Measurements from ENCODE around the gene DIDO1. TPM values are rescaled to one million over a fixed set of nuclear protein-coding genes. Genes with fewer than 3 reads are reported as not detected.

Gene DIDO1
- total RNA-seq, 4 donors from 2014 or later: 68.3 to 135 (median 88.0) TPM

GRCh38 chr20:62885046-62885895 lies 41.0 kb downstream of the DIDO1 start:
- 79 to 94% methylated on average over 5 to 20 of the region's 20 CpGs for WGBS, 2 donors (ENCODE audit: low coverage in 1 of 2)
- intact Hi-C loops (cut with DNase I; ENCODE audit: low total_unique reads): no loop called here
- peaks cover 0 to 32% (median 10%) of the 10 kb centered on the region in 4 donors for H3K36me3 ChIP-seq

GRCh38 chr20:62884556-62884955 lies 41.7 kb downstream of the DIDO1 start:
- peaks cover 0 to 25% (median 6%) of the 10 kb centered on the region in 4 donors for H3K36me3 ChIP-seq
- TF ChIP-seq EP300 (IDR thresholded peaks at IDR 0.05; ENCODE audit: low read depth) (no peak), CTCF (IDR thresholded peaks at IDR 0.05) (no peak), POLR2A (IDR thresholded peaks at IDR 0.05) (no peak), POLR2AphosphoS5 (IDR thresholded peaks at IDR 0.05) (no peak)
- 81 to 93% methylated on average over 2 to 8 of the region's 8 CpGs for WGBS, 2 donors (ENCODE audit: low coverage in 1 of 2)
- in situ Hi-C loops (cut with MboI; ENCODE audit: low pct_ligation_motif_present in 1 of 4, low pct_unique_long_range_greater_than_20kb in 1 of 4, low sequenced_read_pairs in 3 of 4) (loop anchor here in 2 of 4 donors (25.0 kb wide), 1 partner anchor 128 kb away; the partner anchor contains the start of gene BHLHE23 (in 2 of the 2)), intact Hi-C loops (cut with DNase I; ENCODE audit: low total_unique reads) (no loop called here)
- H3K4me3 ChIP-seq: no peak overlapping the region
- H3K9me3 ChIP-seq: no peaks in the 10 kb centered on the region
- peaks cover 4 to 12% (median 7%) of the 10 kb centered on the region in 4 donors for H3K4me1 ChIP-seq
- no peak overlapping the region for H3K27ac ChIP-seq
- no peaks in the 10 kb centered on the region for H3K27me3 ChIP-seq
- DNase-seq: no peak

More at GRCh38 chr20:62885046-62885895, 41.0 kb downstream of the DIDO1 start:
- no peak for TF ChIP-seq POLR2A (IDR thresholded peaks at IDR 0.05)
- TF ChIP-seq CTCF (IDR thresholded peaks at IDR 0.05): no peak
- no peak for TF ChIP-seq EP300 (IDR thresholded peaks at IDR 0.05; ENCODE audit: low read depth)
- TF ChIP-seq POLR2AphosphoS5 (IDR thresholded peaks at IDR 0.05): no peak
- Histone ChIP-seq H3K27ac (peak overlapping the region in 1 of 4 donors; percentile 68), H3K27me3 (no peaks in the 10 kb centered on the region), H3K4me1 (peaks cover 4 to 12% (median 7%) of the 10 kb centered on the region in 4 donors), H3K9me3 (no peaks in the 10 kb centered on the region), H3K4me3 (no peak overlapping the region)
- DNase-seq: no peak
- in situ Hi-C loops (cut with MboI; ENCODE audit: low pct_ligation_motif_present in 1 of 4, low pct_unique_long_range_greater_than_20kb in 1 of 4, low sequenced_read_pairs in 3 of 4): loop anchor here in 2 of 4 donors (25.0 kb wide), 1 partner anchor 127 kb away; the partner anchor contains the start of gene BHLHE23 (in 2 of the 2)

- 91 to 100% methylated on average over 2 to 15 of the region's 15 CpGs for WGBS, 2 donors (ENCODE audit: low coverage in 1 of 2)
- in situ Hi-C loops (cut with MboI; ENCODE audit: low pct_ligation_motif_present in 1 of 4, low pct_unique_long_range_greater_than_20kb in 1 of 4, low sequenced_read_pairs in 3 of 4) (loop anchor here in 2 of 4 donors (25.0 kb wide), 1 partner anchor 130 kb away; the partner anchor contains the start of gene BHLHE23 (in 2 of the 2)), intact Hi-C loops (cut with DNase I; ENCODE audit: low total_unique reads) (no loop called here)
- no peak for DNase-seq
- Histone ChIP-seq H3K27me3 (no peaks in the 10 kb centered on the region), H3K4me1 (peaks cover 0 to 7% (median 4%) of the 10 kb centered on the region in 4 donors), H3K4me3 (no peak overlapping the region), H3K9me3 (no peaks in the 10 kb centered on the region), H3K27ac (no peak overlapping the region), H3K36me3 (peaks cover 0 to 13% (median 0%) of the 10 kb centered on the region in 4 donors)
- no peak for TF ChIP-seq POLR2A (IDR thresholded peaks at IDR 0.05)
- no peak for TF ChIP-seq CTCF (IDR thresholded peaks at IDR 0.05)
- no peak for TF ChIP-seq EP300 (IDR thresholded peaks at IDR 0.05; ENCODE audit: low read depth)
- TF ChIP-seq POLR2AphosphoS5 (IDR thresholded peaks at IDR 0.05): no peak
These were observed 43.9 kb downstream of the DIDO1 start for GRCh38 chr20:62882426-62882825.

GRCh38 chr20:62881662-62882395 lies 44.5 kb downstream of the DIDO1 start:
- Histone ChIP-seq H3K4me3 (no peak overlapping the region), H3K27me3 (no peaks in the 10 kb centered on the region), H3K4me1 (peaks cover 0 to 8% (median 2%) of the 10 kb centered on the region in 4 donors), H3K27ac (no peak overlapping the region), H3K36me3 (peaks cover 0 to 13% (median 0%) of the 10 kb centered on the region in 4 donors), H3K9me3 (no peaks in the 10 kb centered on the region)
- DNase-seq: no peak
- TF ChIP-seq POLR2AphosphoS5 (IDR thresholded peaks at IDR 0.05): no peak
- TF ChIP-seq CTCF (IDR thresholded peaks at IDR 0.05): no peak
- in situ Hi-C loops (cut with MboI; ENCODE audit: low pct_ligation_motif_present in 1 of 4, low pct_unique_long_range_greater_than_20kb in 1 of 4, low sequenced_read_pairs in 3 of 4): loop anchor here in 2 of 4 donors (25.0 kb wide), 1 partner anchor 130 kb away; the partner anchor contains the start of gene BHLHE23 (in 2 of the 2)
- intact Hi-C loops (cut with DNase I; ENCODE audit: low total_unique reads): no loop called here
- 93 to 95% methylated on average over 23 to 46 of the region's 46 CpGs for WGBS, 2 donors (ENCODE audit: low coverage in 1 of 2)
